PFSK-1 (cell line): Measurements from ENCODE around the gene PLAGL2.

Experiments
- FOXP2 ChIP-seq: optimal IDR thresholded peaks from 2 replicates; pipeline ENCODE3; 2011; ENCODE audit warnings: borderline replicate concordance, control low read depth, inconsistent platforms; ENCODE audit not compliant: insufficient read depth; ENCODE audit errors: extremely low read length, extremely low read depth
- POLR2AphosphoS5 ChIP-seq: IDR thresholded peaks from 2 replicates; pipeline ENCODE4 v1.6.1; 2012; ENCODE audit warnings: low read depth, mild to moderate bottlenecking, control low read depth, low read length, moderate library complexity
- REST ChIP-seq, 2 experiments: IDR thresholded peaks; 2 replicates each; pipeline versions ENCODE4 v1.6.1 to v1.8.0; 2011 to 2012; ENCODE audit warnings: low read depth in 2 of 2, low read length in 2 of 2, control low read depth in 1 of 2, inconsistent platforms in 1 of 2, mild to moderate bottlenecking in 1 of 2, moderate library complexity in 1 of 2; ENCODE audit not compliant: insufficient read depth in 1 of 2
- SIN3A ChIP-seq: IDR thresholded peaks from 2 replicates; pipeline ENCODE4 v1.6.1; 2012; ENCODE audit warnings: mild to moderate bottlenecking, low read length, moderate library complexity, borderline replicate concordance; ENCODE audit not compliant: insufficient read depth
- TAF1 ChIP-seq: IDR thresholded peaks from 2 replicates; pipeline ENCODE4 v1.6.1; 2012; ENCODE audit warnings: low read length, control low read depth, borderline replicate concordance; ENCODE audit not compliant: insufficient read depth

- no peak for TF ChIP-seq POLR2AphosphoS5
- TF ChIP-seq REST (IDR thresholded peaks at IDR 0.05; ENCODE audit: insufficient read depth in 1 of 2, low read depth in 2 of 2, low read length in 2 of 2), result no peak
- TF ChIP-seq SIN3A, result no peak
- no peak for TF ChIP-seq FOXP2
- TF ChIP-seq TAF1, result no peak
Measured at GRCh38 chr20:32193996-32194395, 13.5 kb downstream of the PLAGL2 start.
